ENCODE data around the gene KCNMB2.

- TF ChIP-seq GATA3 (IDR thresholded peaks at IDR 0.05; ENCODE audit: low read depth, low read length): no peak
- TF ChIP-seq GATA2 (IDR thresholded peaks at IDR 0.05; ENCODE audit: low read depth, low read length): no peak
Observed at GRCh38 chr3:178875157-178875556, 338.9 kb downstream of the KCNMB2 start.

Measured in SH-SY5Y (cell line).